Gastroesophageal sphincter (tissue), 3 donors: ENCODE measurements around the gene MAPK14.

Experiments used
- POLR2A ChIP-seq, 2 donors: fragments of 450-650 bp; IDR thresholded peaks; one replicate each; pipeline ENCODE4 v1.6.1; 2017; ENCODE audit warnings: antibody characterized with exemption in 2 of 2, mild to moderate bottlenecking in 2 of 2, moderate library complexity in 1 of 2
- POLR2AphosphoS5 ChIP-seq: sonication (generic); formaldehyde crosslinking; IDR thresholded peaks from one replicate; pipeline ENCODE4 v1.6.1; 2017; ENCODE audit warnings: antibody characterized with exemption
- TF ChIP-seq, protein P1 (sequence below), 4 experiments: fragments of 200-600 bp in 2 of 4; fragments of 450-650 bp in 2 of 4; sonication (generic) in 1 of 4; IDR thresholded peaks; one replicate each; pipeline ENCODE4 v1.5.1; 2017 to 2019; ENCODE audit warnings: antibody characterized with exemption in 4 of 4, mild to moderate bottlenecking in 2 of 4, moderate library complexity in 2 of 4

DNA sequence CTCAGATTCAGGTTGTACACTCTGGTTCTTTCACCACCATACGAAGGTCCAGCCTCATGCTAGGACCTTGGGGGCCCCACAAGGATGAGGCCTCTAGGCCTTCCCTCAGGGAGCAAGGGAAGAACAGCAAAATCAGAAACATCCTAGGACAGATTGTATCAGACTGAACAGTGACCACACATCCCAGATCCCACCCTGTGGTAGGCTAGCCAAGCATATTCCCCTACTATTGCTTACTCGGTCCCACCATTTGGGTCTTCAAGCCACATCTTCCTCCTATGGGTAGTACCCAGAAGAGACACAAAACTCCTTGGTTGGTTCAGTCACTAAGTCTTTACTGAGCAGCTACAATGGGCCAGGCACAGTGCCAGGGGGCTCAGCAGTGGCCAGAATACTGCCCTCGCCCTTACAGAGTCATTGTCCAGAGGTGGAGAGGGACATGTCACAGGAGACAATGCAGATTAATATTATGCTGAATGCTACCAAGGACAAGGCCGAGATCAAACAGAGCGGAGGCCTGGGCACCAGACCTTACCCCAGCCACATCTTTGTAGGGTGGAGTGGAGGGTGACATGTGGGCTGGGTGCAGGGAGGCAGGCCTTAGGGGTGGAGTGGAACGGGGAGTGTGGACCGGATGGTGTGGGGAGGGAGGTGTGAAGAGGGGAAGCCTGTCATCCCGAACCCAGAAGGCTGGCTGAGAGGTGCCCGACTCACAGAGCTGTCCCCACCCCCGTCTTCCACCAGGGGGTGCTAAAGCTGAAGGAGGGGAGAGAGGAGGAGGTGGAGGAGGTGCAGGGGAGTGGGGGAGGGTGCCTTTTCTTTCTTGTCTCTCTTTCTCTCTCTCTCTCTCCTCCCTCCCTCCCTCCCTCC, 95.9 kb downstream of the MAPK14 start:
- TF ChIP-seq, protein P1, sequence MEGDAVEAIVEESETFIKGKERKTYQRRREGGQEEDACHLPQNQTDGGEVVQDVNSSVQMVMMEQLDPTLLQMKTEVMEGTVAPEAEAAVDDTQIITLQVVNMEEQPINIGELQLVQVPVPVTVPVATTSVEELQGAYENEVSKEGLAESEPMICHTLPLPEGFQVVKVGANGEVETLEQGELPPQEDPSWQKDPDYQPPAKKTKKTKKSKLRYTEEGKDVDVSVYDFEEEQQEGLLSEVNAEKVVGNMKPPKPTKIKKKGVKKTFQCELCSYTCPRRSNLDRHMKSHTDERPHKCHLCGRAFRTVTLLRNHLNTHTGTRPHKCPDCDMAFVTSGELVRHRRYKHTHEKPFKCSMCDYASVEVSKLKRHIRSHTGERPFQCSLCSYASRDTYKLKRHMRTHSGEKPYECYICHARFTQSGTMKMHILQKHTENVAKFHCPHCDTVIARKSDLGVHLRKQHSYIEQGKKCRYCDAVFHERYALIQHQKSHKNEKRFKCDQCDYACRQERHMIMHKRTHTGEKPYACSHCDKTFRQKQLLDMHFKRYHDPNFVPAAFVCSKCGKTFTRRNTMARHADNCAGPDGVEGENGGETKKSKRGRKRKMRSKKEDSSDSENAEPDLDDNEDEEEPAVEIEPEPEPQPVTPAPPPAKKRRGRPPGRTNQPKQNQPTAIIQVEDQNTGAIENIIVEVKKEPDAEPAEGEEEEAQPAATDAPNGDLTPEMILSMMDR (IDR thresholded peaks at IDR 0.05): peak in 3 of 4 experiments; percentile 71 to 85 (median 76)
- TF ChIP-seq POLR2A (IDR thresholded peaks at IDR 0.05) (no peak), POLR2AphosphoS5 (no peak)
